Urothelium cell line (cell line): ENCODE results near the gene CCND1.

Experiments
- DNase-seq: peaks from one replicate; pipeline ENCODE4 v3.0.0; 2011; ENCODE audit warnings: low spot score, mixed read lengths
- FAIRE-seq: peaks from 2 replicates; lab custom pipeline; 2011; peaks lifted over from hg19 to GRCh38; lab: Jason Lieb, UNC

The CCND1 gene

GRCh38 chr11:69640995-69641581, at the start of gene CCND1:
CCND1 (plus strand) TSS chr11:69641156; CDS start chr11:69641314, 158 bp downstream.
- FAIRE-seq (peak; percentile 88), DNase-seq (peak; percentile 91)

DNA sequence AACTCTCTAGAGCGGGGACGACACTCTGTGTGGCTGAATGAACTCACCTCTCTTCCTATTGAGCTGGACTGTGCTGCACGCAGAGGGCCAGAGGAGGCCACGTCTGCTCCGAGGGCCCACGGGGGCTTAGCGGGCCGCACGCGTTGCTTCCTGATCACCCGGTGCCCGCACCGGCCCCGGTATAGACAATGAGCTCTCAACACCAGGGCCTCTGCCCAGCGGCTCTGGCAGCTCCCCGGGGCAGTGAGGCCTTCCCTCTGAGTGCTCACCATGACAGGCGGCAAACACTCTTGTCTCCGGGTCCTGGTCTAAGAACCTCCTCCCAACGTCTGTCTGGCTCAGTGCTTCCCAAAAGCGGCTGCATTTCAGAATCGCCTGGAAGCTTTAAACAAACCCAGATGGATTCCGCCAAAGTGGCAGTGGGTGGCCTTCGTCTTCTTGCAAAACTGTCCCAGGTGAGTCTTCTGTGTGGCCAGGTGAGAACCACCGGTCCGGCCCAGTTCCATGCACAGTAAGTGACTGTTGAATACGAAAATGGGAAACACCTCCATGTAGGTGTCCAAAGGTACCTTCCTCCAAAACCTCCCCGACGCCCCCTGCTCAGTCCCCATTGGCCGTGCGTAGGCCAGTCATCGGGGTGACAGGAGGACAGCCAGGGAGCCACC, 47.8 kb upstream of the CCND1 start:
- DNase-seq: no peak
- no peak for FAIRE-seq

DNA sequence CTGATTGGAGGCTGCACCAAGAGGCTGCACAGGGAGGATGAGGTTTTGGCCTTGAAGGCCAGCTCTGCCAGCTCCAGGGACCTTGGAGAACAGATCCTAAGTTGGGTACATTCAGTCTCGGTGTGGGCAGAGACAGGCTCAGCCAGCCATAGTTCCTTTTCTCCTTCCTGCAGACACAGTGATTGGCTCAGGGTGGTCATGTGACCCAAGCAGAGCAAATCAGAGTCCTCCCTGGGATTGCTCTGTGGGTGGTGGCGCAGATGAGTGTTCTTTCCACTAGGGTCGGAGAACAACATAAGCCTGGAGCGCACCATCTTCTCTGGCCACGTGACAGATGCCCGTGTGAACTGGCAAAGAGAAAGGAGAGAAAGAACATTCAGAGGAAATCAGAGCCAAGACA, 47.1 kb upstream of the CCND1 start:
- DNase-seq: no peak
- FAIRE-seq: no peak

DNA sequence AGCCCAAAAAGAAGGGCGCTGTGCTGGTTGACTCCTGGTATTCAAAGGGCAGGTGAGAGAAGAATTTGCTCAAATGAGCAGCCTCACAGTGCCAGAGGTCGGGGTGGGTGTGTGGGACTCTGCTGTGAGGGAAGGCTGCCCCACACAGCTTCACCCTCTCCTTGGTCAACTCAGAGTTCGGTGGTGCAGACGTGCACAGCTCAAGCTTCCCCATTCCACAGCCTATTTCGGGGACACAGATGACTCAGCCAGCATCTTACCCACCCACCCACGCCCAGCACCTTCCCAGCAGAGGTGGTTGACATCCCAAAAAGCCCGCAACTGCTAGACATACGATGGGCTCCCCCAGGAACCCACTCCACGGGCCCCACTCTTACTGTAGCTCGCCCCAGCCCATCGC, 46.5 kb upstream of the CCND1 start:
- DNase-seq: no peak
- FAIRE-seq: no peak

DNA sequence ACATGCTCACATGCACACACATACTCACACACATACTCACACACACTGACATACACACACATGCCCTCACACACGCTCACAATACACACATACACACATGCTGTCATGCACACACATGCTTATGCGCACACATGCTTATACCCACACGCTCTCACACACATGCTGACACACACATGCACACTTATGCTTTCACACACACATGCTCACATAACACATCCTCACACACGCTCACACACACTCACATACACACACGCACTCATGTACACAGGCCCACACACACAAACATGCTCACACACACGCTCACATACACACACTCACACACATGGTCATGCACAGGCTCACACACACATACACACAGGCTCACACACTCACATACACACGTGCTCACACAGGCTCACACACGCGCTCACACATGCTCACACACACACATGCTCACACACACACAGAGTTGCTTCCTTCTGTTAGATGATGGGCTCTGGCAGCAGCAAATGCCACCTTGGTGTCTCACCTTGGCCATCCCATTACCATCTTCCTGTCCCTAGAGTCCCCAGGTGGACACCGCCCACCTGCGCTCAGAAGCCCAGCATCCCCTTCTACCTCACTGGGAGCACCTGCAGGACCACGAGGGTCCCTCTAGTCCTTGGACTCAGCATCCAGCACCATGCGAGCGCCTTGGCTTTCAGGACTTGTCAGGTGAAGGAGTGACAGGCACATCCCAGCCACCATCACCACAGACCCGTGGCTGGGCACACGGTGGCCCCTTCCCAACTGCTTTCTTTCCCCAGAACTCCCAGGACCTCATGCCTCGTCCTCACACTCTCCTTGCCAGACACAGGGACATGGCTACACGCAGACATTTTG, 44.9 kb upstream of the CCND1 start:
- DNase-seq (no peak), FAIRE-seq (peak; percentile 93)

DNA sequence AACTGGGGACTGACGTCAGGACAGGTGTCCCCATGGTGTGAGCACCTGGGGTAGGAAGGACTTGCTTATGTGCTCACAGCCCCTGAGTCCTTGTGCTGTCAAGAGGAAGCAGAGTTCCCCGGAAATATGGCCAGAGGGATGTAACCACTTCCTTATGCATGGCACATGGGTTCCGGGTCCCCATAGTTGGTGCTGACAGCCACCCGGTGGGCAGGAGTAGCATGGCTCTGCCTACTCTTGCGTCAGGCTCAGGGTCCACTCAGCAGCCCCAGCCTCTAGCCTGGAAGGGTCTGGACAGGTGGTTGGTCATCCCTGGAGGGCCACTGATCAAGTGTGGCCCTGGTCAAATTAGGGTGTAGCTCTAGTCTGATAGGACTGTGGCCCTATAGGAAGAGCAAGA, 42.8 kb upstream of the CCND1 start:
- FAIRE-seq: no peak
- DNase-seq: no peak

GRCh38 chr11:69599502-69599901, 41.5 kb upstream of the CCND1 start:
- FAIRE-seq (no peak), DNase-seq (no peak)

DNA sequence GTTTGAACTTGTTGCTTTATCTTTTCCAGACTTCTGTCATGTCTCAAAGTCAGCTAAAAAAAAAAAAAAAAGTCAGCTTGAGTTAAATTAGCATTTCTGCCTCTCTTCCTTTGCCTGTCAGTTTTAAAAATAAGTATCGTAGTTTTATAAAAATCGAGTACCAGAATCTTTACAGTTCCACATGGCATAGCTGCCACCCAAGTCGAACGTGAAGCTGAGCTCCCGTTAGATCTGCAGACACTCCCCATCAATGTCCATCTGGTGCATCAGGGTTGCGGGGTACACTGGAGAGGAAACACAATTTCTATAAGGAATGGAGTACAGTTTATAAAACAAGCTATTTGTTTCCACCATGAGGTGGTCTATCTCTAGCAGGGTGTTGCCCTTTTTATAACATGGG, 41.0 kb upstream of the CCND1 start:
- DNase-seq (no peak), FAIRE-seq (no peak)

DNA sequence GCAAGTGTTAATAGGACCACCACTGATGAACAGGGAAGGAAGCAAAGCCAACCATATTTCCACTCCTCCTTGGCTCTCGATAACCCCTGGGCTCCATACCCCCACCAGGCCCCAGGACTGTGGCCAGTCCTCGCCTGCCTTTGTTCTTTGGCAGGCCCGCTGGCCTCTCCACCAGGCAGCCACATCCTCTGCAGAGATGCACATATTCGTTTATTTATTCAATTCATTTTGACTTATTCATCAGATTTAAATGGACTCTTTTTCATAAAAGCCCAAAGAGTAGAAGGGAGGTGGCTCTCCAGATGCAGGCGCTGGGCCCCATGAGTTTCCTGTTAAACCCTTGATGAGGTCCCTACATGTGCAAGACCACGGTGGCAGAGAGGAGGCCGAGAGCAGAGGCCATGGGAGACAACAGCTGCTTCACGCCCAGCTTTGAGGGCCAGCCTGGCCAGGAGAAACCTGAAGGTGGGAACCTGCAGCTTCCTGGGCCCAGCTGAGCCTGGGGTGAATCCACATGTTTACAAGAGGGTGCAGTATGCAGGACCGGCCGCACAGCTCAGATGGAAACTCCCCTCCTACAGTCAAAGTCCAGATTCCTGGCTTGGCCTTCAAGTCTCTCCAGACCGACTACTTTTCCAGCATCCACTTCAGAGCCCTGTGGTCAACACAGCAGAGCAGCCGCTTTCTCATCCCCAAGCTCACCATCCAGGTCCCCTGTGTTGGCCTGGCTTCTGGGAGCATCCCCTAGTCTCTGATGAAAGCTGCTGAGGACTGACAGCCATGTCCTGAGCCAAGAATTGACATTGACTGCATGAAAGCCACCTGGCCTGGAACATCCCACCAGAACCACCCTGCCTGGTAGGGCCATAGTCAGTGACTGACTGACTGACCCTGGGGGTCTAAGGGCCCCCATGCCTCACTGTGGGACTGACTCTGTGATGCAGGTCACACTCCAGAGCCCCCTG, 39.7 kb upstream of the CCND1 start:
- no peak for FAIRE-seq

DNA sequence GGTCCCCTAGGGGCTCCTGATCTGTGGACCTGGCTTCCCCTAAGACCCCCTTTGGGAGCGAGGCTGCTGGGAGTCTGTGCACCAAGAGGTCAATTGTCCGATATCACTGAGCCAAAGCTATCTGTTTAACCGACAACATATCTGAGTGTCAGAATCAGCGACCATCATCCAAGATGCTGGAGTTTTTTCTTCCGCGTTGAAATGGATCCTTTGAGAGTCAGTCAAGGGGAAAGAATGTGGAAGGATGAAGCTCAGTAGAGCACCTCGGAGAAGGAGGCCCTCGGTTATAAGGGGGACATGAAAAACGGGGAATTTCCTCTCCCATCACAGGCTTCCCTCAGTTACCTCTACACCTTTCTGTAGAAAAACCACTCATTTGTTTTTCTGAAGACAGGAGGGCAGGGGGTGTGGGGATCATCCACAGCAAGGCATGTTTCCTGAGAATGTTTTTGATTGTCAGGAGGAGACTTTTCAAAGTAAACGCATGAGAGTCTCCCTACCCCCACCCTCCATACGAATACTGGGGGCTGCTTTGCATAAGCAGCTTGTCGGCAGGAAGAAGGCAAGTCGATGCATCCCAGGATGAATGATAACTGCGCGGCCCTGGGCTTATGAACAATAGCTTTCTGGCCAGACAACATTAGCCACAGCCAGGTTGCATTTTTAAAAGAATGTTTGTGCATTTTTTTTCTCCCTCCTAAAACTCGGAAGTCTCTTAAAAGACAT, 37.7 kb upstream of the CCND1 start:
- no peak for DNase-seq
- FAIRE-seq: no peak

More for the DNA sequence above, 39.7 kb upstream of the CCND1 start:
- no peak for DNase-seq

DNA sequence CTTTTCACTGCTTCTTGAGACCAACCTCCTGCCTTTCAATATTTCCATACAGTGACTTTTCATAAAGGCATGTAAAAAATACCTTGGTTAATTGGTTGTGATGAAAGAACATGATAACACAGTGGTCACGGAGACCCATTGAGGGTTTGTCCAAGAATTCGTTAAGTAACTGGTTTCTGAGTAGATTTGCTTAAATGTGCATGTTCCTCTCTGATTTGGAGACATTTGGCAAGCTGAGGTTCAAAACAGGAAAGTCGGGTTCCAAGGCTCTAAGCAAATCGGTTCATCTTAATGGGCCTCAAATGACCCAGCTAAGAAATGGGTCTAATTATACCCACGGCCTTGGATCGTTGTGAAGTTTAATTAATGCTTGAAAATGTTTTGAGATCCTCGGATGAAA, 36.9 kb upstream of the CCND1 start:
- no peak for FAIRE-seq
- no peak for DNase-seq

GRCh38 chr11:69605737-69606526, 35.0 kb upstream of the CCND1 start:
- FAIRE-seq (peak; percentile 5), DNase-seq (no peak)

GRCh38 chr11:69609351-69609750, 31.6 kb upstream of the CCND1 start:
- FAIRE-seq (no peak), DNase-seq (no peak)

DNA sequence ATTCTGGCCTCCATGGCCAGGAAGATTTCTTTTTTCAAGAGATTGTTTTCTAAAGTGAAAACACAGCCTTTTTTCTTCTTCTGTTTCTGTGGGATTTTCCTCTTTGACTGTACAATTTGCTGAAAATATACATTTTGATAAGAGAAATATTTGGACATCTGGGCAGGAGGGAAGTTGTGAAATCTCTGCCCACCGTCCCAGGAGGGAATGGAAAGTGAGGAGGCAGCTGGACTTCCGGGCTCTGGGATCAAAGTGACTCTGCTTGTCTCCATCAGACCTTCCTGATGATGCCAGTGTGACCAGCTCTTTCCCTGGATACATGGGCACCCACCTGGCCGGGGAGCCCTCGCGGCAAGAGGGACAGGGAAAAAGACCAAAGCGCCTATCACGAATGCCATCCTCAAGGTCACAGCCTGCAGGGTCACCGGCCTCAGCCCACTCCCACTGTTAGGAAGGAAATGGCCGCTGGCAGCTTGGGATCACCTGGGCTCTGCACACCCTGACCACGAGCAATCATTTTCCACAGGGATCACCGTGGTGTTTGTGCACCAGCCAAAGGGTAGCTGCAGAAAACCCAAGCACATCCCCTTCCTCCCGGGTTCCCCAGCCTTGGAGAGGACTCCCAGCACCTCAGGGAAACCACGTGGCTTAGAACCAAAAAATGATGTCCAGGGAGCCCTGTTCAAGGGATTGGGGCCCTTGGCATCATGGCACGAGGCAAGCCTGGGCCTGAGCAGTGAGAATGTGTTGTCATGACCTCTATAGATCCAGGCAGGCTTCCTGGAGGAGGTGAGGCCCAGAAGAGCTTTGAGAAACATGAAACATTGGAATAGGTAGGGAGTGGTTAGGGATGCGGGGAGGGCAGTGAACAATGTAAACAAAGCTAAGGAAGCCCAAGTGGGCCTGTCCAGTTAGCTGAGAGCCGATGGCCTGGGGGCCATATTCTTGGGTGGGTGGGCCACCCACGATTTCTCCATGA, 29.1 kb upstream of the CCND1 start:
- FAIRE-seq (no peak), DNase-seq (no peak)

- FAIRE-seq (no peak), DNase-seq (no peak)
Observed at GRCh38 chr11:69613594-69613993, 27.4 kb upstream of the CCND1 start.

- no peak for FAIRE-seq
Observed at GRCh38 chr11:69614085-69614484, 26.9 kb upstream of the CCND1 start.

GRCh38 chr11:69615545-69616278, 25.2 kb upstream of the CCND1 start:
- FAIRE-seq: no peak
- no peak for DNase-seq

More at GRCh38 chr11:69614085-69614484, 26.9 kb upstream of the CCND1 start:
- DNase-seq: no peak
